Renal cortical epithelial cell (primary cell): ENCODE data around the gene GAK. TPM values are rescaled to one million over a fixed set of nuclear protein-coding genes. Genes with fewer than 3 reads are reported as not detected.

Experiments
- DNase-seq: peaks from one replicate; pipeline ENCODE4 v3.0.0-alpha.2; 2011; ENCODE audit warnings: low read depth
- total RNA-seq: library from RNA; depleted of rRNA; stranded (reverse); fragments of >200 nt; gene quantifications from 2 replicates; pipeline ENCODE4 v1.2.3, GENCODE V29; 2014

The GAK gene
- total RNA-seq, 1 donor from 2014 or later: 78.6 TPM

DNA sequence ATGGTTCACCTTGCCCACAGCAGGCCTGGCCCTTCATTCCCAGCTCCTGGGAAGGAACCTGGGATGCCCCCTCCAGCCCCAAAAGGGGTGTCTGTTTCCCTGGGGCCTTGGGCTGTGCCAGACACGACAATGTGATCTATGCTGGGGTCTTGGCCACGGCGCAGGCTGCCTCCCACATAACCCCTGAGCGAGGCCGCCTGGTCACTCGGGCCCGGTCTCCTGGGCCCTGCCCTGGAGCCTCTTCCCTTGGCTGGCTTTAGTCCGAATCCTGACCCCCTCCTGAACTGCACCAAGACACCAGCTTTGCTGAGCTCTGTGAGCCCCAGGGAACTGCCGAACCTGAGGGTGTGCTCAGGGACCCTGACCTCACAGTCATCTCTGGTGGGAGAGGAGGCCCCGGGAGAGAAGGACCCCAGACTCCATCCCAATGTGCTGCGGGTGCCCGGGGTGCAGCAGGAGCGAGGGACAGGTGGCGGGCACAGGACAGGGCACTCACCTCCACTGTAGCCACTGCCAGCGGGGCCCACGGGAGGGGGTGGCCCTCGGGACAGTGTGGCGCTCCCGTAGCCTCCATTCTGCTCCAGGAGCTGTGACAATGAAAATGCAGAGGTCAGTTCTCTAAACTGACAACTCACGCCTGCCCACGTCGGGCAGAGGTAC is 42.0 kb downstream of the GAK start:
- DNase-seq: no peak

DNA sequence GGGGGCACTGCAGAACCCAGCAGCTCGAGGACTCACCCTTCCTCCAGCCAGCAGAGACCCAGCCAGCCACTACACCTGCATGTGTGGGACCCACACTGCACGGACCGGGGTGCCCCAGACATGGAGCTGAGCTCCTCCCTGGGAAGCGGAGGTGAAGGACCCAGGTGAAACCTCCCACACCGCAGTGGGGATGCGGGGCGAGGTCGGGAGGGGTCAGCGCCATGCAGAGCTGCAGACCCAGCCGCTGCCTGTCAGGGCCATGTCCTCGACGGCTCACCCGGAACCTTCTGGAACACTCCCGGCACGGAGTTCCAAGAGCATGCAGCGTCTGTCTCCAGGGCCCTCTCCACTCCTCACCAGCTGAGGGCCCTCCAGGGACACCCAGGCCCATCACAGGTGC is 42.6 kb downstream of the GAK start:
- no peak for DNase-seq

DNA sequence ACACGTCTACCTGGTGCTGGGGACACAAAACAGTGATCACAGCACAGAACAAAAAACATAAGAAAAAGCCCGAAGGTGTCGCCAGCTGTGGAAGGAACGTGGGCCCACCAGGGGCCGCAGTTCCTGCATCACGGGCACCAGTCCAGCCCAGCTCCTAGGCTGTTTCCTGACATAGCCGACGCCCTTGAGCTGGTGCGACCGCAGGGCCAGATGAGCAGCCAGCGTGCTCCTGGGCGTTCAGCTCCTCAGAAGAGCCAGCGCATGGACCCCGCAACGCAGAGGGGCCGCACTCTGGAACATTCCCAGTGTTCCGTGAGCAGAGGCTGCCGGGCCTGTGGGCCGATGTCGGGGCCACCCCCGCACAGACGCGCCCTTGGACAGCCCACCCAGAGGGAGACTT is 44.1 kb downstream of the GAK start:
- no peak for DNase-seq

DNA sequence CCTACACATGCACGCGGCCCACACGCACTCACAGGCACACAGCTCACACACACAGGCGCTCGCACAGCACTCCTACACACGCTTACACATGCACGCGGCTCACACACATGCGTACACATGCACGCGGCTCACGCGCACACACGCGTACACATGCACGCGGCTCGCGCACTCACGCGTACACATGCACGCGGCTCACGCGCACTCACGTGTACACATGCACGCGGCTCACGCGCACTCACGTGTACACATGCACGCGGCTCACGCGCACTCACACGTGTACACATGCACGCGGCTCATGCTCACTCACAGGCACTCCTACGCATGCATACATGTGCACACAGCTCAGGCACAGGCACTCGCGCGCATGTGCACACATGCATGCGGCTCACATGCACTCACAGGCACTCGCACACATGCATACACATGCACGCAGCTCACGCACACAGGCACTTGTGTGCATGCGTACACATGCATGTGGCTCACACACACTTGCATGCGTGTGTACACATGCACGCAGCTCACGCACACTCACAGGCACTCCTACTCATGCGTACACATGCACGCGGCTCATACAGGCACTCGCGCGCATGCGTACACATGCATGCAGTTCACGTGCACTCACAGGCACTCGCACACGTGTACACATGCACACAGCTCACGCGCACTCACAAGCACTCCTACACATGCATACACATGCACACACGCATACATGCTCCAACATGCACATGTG is 44.9 kb downstream of the GAK start:
- DNase-seq: no peak

DNA sequence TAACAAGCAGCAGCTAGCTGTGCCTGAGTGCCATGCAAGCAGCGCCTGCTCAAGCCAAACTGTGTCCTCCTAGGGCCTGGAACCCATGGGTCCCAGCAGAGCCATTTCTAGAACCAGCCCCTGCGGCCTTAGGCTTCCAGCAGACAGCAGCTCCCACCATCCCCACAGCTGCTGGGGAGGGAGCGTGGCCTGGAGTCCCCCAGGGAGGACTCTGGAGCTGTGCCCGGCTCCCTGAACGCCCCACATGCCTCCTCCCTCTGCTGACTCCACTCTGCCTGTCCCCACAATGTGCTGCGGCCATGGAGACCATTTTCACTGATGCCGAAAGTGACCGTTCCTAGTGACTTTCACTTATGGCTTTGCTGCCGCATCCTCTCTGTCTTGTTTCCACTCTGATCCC is 45.9 kb downstream of the GAK start:
- no peak for DNase-seq

DNA sequence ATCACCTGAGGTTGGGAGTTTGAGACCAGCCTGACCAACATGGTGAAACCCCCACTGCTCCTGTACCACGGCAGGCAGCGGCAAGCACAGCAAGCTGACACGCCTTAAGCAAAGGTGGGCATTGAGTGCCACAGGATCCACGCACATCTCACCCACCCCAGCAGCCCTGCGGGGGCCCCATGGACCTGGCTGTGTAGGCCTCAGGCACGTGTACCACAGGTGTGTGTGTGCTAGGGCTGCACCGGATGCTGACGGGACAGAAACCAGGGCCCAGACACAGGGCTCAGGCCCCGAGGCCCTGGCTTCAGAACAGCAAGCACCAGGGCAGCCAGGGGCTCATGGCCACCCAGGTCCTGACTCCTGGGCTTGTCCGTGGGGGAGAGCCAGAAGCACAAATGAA is 46.8 kb downstream of the GAK start:
- DNase-seq: no peak

GRCh38 chr4:884896-885295 is 47.2 kb downstream of the GAK start:
- DNase-seq: no peak

- DNase-seq: no peak
Observed at GRCh38 chr4:884259-884658, 47.9 kb downstream of the GAK start.

DNA sequence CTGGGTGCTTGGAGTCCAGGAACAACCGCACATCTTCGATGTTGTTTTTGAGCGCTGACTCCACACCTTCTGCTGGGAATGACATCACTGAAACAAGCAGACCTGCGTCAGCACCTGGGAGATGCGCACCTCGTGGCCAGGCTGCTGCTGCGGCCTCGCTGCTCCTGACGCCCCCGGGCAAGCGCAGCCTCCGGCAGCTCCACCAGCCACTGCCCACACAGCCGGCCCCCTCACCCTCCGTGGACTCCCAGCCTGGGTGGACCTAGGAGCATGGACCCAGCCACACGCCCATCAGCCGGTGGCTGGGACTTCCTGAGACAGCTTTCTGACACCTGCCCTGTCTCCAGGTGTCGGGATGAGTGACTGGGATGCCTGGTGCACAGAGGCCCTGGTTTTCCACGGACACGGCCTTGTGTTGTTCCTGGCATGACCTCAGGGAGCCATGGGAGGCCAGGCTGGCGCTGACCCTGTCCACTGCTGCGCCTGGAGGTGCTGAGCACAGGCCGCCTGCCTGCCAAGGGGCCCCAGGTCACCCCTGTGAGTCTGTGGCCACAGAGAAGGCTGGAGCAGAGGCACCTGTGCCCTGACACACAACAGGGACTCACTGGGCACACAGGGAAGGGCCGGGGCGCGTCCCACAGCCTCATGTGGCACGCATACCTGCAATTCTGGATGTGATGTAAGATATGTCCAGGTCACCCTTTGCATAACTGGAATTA is 48.6 kb downstream of the GAK start:
- DNase-seq: no peak

DNA sequence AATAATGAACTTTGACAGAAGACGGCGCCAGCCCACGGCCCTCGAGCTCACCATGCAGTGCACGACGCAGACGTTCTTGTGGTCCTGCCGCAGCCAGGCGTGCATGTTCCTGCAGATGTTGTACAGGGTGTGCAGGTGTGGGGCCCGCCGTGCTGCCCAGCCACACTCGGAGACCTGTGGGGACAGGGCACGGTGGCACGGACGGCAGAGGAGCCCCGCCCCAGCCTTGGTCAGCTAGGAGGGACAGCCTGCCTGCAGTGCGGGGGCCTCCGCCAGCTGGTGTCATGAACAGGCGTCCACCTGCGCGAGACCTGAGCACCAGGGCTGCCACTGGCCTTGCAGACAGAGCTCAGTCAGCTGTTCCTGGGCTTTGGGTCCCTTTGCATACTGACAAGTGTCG is 49.5 kb downstream of the GAK start:
- DNase-seq: no peak

DNA sequence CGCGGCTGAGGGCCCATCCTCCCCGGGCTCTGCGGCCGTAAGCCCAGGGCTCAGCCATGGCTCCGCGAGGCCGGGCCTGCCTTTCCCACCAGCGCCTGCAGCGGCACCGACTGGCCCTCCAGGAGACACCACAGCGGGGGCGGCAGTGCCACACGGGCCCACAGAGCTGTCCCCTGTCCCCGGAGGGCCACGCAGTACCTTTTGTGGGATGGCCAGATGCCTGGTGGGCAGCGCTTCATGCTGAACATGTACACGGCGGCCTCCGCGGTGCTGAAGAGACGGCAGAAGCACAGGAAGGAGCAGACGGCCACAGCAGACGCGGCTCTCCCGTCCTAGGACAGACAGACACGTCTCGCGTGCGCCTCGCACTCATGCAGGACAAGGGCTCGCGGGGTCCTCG is 50.4 kb downstream of the GAK start:
- no peak for DNase-seq

DNA sequence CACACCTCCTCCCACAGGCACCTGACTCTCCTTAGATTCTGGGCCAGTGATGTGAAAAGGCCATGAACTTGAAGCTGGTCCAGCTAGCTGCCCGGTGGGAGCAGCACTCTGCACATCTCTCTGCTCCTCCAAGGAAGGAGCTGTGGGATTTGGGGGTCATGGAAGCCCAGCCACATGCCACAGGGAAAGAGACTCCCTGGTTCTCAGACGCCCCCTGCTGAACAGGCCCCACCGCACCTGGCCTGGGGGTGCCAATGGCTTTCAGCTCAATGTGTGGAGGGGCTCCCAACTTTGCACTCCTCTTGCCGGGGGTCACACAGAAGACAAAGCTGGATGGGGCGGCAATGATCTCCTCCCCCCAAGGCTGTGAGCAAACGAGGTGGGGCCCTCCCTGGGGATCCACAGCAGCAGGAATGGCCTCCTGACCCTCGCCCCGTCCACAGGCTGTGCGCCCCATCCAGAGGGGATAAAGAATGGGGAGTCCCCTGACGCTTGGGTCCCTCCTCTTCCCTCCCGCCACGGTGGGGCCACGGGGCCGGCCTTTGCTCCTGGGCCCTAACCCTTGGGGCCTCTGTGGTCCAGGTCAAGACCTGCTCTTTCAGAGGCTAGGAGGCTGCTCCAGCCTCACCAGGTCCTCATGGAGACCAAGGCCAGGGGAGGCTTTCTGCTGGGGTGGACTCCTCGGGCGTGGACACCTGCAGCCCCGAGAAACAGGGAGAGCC is 51.3 kb downstream of the GAK start:
- DNase-seq: no peak

DNA sequence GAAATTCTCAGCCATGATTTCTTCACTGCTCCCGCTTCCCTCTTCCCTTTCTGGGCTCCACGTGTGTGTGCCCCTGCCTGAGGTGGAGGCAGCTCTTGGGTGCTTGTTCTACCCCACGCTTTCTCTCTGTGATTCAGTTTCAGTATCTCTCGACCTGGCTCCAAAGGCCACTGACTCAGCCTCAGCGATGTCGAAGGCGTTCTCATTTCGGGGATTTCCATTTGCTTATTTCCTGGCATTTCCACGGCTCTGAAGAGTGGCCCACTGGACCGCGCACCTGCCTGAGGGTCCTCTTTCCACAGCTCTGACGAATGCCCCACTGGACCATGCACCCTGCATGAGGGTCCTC is 52.4 kb downstream of the GAK start:
- DNase-seq: peak; percentile 58

GRCh38 chr4:878796-879728 is 53.1 kb downstream of the GAK start:
- DNase-seq: no peak

DNA sequence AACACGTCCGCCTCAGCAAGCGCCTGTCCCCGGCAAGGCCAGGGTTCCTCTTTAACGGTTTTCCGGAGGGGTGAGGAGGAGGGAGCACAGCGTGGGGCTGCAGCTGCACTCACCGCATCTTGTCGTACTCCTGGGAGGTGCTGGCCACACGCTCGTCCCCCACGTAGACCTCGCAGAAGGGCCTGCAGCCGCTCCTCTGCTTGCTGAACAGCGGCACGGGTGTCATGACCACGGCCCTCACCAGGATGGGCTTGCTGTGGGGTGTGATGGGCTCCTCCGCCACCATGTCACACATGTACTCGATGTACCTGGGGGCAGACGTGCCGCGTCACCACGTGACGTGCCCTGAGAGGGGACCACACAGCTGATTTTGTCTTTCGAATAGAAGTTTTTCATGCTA is 54.6 kb downstream of the GAK start:
- no peak for DNase-seq

GRCh38 chr4:876780-877179 is 55.3 kb downstream of the GAK start:
- DNase-seq: no peak

DNA sequence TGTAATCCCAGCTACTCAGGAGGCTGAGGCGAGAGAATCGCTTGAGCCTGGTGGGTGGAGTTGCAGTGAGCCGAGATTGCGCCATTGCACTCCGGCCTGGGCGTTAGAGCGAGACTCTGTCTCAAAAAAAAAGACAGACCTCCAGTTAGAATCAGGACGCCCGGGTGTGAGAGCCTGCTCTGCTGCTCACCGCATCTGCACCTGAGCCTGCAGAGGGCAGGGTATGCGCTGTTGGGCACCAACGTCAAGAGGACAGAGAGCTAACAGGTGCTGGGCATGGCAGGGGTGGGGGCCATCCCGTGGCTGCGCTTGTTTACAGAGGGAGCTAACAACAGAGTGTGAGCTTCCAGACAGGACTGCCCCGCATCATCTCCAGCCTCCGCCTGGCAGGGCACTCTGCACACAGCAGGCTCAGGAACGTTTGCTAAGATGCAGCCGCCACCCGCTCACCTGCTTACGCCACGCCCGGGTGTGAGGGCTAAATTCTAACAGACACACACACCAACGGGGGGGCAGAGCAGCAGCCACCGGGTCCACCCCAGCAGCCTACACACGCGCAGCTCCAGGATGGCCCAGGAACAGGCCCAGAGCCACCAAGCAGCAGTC is 56.2 kb downstream of the GAK start:
- peak; percentile 8 for DNase-seq

DNA sequence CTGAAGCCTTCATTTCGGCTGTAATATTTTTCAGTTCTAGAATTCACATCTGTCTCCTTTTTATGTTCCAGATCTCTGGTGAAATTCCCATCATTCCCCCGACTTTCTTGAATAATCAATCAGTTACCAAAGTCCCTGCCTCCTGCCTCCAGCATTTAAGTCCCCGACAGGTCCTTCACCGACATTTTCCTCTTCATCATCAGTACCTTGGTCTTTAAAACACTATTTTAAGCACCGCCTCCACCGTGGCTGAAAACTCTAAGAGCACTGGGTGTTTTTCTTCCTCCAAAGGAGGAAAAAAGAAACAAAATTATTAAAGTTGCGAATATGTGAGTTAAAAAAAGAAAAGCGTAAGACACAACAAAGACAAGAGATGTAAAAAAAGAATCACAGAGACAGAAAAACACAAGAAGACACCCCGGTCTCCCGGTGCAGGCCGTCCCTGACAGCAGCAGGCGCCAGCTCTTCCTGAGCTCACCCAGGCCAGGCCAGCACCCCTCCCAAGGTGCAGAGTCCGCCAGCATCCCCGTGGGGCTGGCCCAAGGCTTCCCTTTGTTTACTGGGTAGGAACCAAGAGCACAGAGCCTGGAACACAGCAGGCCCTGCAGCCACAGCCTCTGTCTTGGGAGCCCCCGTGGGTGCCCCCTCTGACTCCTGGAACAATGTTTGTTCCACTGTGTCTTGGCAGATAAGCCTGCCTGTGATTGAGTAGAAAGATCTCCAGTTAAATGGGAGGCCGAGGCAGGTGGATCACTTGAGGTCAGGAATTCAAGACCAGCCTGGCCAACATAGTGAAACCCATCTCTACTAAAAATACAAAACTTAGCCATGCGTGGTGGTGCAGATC is 56.9 kb downstream of the GAK start:
- DNase-seq: no peak

DNA sequence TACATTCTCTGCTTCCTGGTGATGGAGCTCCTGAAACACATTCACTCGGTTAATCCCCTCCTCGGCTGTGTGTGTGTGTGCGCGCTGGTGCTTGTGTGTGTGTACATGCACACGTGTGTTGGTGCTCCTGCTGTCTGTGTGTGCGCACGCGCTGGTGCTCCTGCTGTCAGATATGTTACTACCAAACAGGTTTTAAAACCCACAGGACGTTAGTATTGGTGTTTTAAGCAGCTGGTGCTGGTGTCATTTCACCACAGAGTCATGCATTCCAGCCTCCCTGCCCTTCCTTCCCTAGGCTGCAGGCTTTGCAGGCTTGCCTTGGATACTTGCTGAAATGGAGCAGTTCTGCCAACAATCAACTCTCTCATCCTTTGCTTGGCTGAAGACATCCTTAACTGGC is 58.1 kb downstream of the GAK start:
- no peak for DNase-seq
